HG03196 (cell line): Measurements from ENCODE around the gene PDLIM1.
A peak's percentile ranks its signal among the peaks of the same experiment; 100 is the strongest.

Experiments used
- ATAC-seq: cut with Tn5 transposase; IDR thresholded peaks from one replicate; pipeline ENCODE4 v1.9.1; 2021; ENCODE audit not compliant: unreplicated experiment

The PDLIM1 gene

DNA sequence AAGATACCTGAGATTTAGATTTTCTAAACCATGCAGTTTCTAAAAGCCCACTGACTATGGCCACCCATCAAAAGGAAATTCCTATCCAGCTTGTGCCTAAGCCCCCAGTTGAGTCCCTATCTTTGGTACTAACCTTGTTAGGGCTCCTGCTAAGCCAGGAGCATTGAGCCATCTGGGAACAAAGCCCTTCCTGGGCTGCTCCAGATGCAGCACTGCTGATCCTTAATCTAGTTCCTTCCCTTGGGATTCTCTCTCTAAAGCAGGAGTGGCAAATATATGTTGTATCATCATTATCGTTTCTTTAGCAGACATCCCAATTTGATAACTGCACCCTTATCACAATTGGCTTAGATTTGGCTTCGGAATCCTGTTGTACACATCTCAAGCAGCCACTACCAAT, 24.7 kb upstream of the PDLIM1 start:
- ATAC-seq: no peak

DNA sequence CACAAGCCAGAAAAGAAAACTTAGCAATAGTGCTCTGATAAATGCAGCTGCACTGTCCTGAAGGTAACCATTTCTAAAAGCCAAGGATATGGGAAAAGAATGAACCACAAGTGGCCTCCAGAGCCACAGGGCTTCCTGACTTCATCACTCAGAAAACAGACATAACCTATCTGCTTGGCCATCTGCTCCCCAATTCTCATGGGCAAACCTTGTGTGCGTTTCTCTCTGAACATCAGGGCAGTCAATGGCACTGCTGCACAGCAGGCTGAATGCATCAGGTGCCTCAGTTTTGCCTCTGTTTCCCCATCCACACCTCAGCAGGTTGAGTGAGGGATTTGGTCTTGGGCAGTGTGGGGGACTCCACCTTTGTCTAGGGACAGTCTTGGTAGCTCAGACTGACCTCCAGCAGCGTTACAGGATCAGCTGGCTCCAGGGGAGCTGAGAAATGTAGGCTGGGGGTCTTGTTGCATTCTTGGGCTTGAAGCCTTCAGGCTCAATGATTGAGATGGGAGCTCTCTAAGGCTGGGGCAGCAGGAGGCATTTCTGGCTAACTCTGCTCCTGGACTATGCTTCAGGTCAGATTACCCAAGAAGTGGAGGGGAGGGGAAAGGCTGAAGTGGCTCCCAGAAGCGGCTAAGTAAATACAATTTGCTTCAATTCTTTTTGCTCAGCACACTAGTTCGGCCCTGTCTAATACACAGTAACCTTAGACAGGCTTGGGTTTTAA, 23.6 kb upstream of the PDLIM1 start:
- ATAC-seq: no peak

DNA sequence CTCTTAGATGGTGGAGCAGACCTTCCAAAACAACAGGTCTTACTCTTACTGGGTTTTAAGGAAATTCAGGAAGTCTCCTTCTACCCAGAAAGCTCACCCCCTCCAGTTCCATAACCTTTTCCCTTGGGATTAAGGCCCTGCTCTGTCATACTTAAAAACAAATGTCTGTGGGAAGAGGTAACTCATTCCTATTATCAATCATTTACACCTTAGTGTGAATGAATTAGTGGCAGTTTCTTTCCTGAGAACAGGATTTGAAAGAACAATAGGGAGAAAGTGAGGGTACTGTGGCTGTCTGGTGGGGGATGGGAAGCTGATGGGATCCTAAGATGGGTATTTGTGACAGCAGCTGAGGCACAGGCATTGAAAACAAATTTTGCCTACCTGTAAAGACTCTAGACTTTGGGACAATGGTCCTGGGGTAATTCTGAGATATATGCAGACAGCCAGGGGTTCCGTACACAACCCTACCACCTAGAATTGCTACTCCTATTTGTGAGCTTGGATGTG, 22.2 kb upstream of the PDLIM1 start:
- ATAC-seq: no peak

DNA sequence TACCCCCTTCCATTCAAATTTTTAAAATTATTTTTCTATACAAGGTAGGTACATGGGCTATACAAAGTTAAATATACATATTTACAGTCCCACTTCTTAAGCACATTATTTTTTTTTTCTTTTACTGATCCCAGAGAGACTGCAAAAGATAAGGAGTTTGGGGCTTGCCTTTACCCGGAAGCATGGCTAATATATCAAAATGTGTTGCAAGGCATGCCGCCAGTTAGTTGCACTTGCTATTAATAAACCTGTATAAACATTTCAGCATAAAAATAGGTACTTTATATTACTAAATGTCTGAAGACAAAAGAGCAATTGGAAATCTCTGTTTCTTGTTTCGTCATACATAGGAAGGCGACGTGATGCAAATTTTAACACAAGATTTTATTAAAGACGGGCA, 21.5 kb upstream of the PDLIM1 start:
- no peak for ATAC-seq

DNA sequence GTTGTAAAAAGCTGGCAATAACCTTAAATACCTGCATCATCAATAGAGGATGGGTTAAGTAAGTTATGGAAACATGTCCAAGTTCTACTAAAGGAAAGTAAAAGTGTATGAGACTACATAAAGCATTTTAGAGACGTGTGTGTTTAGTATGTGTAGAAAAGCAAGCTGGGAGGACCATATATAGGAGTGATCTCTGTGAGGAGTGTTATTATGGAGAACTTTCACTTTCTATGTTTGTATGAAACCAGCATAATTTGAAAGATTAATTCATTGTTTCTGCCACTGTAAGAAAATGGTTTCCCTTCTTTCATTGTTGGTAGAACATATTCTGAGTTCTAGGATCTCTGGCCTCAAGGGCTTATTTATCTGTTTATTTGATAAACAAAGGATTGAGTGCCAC, 19.2 kb upstream of the PDLIM1 start:
- no peak for ATAC-seq

DNA sequence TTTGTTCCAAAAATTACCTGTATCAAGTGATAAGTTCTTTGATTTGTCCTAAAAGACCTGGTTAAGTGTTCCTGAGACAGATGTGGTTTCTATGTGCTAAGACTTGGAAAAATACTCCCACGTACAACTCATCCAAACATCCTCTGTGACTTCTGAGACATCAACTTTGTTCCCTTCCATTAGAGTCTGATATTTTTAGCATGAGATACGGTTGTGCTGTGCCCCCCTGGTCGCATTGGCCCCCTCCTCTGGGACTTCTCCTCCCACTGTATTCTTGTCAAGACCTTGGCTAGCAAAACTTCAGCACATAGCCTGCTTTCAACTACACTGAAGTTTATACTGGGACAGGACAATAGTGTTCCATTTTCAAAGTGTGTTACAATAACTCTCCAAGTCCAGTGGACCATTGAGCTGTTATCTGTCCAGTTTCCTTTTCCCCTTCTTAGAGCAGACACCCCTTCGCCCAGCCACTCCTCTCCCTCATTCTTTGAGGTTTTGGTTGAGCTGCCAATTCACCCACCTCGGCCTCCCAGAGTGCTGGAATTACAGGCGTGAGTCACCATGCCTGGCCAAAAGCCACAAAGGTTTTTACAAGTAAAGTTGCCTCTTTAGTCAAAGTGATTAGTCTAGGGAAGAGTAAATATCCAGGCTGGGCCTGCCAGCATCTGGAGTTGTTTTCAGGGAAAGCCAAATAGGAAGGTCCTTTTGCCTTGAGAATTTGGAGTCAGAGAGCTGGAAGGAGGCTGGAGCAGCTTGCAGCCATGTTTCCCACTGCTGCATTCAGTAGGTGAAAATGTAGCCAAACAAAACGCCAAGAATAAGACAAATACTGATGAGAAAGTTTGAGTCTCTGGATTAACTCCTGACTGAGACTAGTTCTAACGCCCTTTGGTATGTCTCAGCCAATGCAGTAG, 17.8 kb upstream of the PDLIM1 start:
- ATAC-seq: no peak

DNA sequence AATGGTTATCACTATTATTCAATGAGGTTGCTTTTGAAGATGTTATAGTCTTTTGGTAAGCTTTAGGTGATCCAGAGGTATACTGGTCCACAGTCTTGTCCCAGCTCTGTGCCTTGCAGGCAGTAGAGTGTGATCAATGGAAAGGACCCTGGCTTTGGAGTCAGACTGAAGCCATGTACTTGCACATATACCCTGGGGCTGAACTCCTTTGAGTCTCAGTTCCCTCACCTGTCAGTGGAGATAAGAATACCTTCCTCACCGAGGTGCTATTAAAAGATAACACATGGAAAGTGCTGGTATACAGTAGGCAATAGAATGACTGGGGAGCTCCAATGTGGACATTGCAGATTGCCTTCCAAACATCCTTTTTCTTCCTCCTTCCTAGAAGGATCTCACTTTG, 16.0 kb upstream of the PDLIM1 start:
- no peak for ATAC-seq

DNA sequence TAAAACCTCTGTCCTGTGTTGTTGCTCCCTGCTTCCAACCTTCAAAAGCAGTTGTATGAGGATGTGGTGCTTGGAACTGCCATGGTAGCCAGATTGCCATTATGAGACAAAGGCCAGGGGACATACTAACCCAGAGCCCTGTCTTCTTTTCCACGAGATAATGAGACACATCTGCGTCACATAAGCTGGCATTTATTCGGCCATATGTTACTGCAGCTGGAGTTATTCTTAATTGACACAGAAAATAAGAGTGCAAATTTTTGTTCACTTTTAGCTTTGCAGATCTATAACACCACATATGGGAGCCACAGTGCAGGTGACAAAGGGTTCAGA, 15.5 kb upstream of the PDLIM1 start:
- no peak for ATAC-seq

DNA sequence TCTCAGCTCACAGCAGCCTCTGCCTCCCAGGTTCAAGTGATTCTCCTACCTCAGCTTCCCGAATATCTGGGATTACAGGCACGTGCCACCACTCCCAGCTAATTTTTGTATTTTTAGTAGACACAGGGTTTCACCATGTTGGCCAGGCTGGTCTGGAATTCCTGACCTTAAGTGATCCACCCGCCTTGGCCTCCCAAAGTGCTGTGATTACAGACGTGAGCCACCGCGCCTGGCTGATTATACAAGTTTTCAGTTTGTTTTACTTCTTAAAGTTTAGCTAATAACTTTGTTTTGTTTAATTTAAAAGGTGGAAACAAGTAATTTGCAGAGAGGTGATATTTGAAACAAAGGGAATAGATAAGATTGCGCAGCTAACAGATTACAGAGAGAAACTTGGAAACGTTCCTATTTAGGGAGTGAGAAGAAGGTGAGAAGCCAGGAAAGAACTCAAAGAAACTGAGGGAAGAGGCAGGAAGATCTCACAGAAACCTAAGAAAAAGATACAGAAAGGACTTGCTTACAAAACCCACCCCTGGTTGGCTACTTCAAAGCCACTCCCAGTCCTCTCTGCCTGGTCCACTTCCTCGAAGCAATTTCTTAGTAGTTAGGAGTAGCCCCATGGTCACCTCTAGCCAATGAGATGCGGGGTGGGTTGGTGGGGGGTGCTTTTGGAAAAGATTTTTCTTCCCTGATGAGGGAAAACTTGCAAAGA, 15.0 kb upstream of the PDLIM1 start:
- no peak for ATAC-seq

DNA sequence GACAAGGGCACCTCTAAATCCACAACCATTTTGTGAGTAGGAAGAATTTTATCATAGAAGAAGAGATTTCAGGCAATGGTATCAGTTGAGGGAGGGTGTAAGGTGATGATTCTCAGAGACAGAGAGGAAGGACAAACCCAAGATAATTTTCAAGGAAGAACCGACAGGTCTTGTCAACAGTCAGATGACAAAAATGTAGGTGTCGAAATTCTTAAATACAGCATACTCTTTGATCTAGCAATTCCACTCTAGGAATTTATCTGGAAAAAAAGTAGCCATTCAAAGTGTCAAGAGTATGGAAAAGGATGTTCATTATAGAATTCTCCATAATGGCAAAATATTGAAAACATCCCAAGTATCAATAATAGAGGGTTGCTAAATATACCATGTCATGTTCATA, 14.2 kb upstream of the PDLIM1 start:
- no peak for ATAC-seq

DNA sequence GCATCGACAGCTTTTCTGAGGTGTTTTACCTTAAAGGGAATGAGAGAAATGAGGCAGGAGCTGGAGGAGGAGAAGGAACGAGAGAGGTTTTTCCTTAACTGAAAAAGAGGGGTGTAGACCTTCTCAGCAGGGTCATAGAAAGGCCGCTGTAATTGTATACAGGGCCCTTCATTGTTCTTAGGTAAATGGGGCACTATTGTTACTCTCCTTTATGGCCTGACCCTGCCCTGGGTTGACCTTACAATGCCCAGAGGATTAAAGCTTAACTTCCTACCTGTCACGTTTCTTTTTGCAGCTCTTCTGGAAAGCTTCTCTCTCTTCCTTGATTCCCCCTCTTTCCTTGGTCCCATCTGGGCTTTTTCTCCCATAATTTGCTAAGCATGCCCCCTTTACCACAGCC, 13.7 kb upstream of the PDLIM1 start:
- ATAC-seq: no peak

DNA sequence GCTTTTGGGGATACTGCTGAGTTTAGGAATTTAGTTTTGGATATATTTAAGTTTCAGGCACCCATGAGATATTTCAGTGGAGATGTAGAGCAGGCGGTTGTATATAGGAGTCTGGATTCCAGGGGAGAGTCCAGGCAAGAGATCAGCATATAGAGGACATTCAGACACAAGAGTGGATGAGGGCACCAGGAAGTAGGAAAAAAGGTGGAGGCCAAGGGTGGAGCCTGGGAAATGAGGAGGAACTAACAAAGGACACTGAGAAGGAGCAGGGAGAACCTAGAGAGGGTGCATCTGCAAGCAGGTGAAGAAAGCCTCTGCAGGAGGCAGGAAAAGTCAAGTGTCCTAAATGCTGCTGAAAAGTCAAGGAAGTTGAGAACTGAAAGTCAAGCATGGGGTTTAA, 13.1 kb upstream of the PDLIM1 start:
- no peak for ATAC-seq

DNA sequence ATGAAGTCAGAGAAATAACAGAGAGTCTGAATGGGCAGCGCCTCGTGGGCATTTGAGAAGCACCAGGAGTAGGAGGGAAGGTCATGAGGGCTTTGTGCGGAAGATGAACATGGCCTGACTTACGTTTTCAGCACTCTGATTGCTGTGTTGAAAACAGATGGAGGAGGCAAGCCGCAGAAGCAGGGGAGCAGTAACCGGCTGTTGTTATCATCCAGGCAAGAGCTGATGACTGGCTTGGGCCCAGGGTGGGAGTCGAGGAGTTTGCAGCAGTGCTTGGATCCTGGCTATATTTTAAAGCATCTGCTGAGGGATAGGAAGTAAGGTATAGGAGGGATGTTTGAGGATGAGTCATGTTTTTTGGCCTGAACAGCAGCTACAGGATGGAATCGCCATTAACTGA, 12.7 kb upstream of the PDLIM1 start:
- ATAC-seq: no peak

DNA sequence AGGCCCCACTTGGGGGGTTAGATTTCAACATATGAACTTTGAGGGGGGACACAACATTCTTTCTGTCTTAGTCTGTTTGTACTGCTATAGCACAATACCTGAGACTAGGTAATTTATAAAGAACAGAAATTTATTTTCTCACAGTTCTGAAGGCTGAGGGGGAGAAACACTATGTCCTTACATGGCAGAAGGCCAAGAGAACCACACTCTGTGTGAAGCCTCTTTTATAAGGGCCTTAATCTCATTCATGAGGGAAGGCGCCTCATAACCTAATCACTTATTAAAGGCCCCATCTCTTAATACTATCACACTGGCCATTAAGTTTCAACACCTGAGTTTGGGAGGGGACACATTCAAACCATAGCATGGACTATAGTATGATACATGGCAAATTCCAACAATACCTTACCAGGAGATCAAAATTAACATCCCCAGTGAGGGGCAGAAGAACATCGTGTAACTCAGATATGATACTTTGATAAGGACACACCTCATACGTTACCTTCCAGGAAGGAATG, 9.3 kb upstream of the PDLIM1 start:
- ATAC-seq: no peak

DNA sequence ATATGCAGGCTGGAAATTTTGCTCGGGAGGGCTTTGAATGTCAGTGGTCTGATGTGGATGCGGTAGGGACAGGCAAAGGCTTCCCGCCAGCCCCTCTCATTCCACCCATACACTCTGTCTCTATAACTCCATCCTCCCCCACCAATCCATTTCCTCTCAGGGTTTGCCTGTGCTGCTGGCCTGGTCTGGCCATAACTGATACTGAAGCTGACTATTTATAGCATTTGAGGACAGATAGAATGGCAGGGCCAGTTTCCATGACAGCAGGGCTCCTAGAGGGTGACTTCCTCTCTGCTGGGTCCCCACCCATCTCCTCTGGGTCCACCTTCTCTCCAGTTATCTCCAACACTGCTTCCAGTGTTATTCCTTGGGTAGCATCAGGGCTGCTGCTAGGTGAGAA, 6.6 kb upstream of the PDLIM1 start:
- peak; percentile 40 for ATAC-seq

DNA sequence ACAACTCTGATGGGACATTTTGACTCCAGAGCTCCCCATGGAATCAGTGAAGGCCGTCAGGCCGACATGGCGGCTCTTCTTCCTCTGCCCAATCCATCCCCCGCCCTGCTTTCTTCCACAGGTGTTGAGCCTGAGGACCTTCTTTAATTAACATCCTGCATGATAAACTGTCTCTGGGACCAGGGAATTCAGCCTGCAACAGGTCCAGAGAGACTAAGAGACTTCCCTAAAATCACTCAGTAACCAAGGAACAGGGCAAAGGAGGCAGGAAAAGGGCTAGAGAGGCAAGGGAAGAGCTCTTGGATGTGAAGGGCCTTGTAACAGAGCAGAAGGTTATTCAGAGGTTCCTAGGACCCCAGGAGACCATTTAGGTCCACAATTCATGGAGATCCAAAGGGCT, 6.0 kb upstream of the PDLIM1 start:
- no peak for ATAC-seq

DNA sequence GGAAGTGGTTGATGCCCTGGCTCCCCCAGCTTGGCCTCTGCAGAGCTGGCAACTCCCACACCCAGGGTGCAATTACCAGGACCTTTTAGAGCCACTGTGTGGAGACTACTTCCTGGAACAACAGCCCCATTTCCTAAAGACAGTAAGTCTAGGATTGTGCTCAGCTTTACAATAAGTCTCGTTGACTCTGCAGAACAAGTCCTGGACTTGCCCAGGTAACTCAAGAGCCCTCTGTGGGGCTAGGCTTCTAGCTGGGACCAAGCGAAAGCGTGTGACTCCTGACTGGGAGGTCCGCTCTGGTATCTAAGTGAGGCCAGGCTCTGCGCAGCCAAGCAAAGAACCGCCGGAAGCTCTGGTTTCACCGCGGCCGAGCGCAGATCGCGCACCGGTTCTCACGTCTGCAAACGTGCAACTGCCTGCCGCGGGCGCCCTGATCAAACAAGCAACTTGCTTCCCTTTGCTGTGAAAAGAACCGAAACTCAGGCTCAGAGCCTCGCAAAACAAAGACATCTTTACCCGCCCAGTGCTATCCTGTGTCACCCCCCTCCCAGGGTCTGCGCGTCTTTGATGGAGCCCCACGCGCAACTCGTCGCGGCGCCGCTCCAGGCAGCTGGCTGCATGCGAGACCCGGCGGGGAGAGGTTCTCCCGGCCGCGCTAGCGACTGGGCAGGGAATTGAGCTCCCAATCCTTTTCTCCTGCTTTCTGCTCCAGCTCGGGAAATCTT, 4.4 kb upstream of the PDLIM1 start:
- peak; percentile 82 for ATAC-seq

DNA sequence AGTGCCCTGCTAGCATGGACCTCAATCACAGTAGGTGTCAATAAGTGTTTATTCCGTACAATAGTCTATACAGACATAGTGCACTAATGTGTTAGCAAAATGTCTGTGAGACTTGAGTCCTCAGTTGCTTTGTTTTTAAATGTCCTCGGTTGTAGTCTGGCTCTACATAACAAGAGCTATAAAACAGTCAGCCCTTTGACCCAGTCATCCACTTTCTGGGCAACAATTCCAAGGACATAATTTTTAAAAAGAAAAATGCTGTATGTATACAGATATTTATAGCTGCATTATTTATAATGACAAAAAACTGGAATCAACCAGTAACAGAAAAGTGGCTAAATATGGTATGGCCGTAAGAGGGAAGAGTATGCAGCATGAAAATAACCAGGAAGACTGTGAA, 2.8 kb upstream of the PDLIM1 start:
- no peak for ATAC-seq

DNA sequence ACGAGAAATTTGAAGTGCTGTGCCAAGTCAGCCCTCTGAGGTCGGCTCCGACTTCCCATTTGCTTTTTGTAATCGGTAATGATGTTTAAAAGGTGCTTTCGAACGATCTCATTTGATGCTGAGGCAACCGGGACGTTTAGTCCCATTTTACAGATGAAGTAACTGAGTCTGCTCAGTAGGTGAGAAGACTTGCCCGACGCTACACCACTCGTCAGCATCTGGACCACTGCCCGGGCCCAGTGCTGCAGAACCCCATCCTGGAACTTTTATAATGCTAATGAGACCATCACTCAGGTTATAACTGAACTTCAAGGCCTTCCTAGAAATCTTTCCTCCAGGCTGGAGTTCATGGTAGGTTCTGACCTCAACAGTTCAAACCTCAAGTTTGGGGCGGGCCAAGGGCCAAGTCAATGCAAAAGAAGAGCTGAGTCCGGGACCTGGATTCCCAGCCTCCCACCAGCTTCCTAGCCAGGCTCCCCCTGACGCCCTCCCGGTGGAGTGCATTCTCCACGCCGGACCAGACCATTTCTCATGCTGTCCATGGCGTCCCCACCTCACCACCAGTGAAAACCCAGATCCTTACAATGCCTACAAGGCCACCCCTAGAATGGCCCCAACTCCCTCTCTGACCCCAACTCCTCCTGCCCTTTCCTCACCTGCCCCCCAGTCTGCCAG, 699 bp upstream of the PDLIM1 start:
- ATAC-seq: no peak

DNA sequence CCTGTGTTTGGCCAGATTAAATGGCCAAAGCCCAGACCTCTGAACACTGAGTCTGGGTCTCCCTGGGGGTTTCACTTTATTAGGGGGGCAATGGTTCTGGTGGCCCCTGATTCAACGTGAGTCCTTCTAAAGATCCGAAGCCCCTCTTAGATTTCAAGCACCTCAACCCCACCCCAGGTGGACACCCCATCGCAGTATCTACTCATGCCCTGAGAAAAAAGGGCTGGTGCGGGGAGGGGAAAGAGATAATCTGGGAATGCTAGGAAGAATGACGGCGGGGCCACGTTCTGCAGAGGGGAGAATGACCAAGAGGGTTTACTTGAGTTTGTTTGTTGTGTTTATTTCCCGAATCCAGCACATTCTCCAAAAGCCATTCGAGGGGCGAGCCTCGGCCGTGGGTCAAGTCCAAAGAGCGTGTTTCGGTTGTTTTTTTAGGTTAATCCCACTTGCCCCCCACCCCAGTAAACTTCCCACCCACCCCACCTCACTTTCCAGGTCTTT, 832 bp downstream of the PDLIM1 start:
- ATAC-seq: no peak
